ENCODE results near the gene RAPGEFL1.

The RAPGEFL1 gene

DNA sequence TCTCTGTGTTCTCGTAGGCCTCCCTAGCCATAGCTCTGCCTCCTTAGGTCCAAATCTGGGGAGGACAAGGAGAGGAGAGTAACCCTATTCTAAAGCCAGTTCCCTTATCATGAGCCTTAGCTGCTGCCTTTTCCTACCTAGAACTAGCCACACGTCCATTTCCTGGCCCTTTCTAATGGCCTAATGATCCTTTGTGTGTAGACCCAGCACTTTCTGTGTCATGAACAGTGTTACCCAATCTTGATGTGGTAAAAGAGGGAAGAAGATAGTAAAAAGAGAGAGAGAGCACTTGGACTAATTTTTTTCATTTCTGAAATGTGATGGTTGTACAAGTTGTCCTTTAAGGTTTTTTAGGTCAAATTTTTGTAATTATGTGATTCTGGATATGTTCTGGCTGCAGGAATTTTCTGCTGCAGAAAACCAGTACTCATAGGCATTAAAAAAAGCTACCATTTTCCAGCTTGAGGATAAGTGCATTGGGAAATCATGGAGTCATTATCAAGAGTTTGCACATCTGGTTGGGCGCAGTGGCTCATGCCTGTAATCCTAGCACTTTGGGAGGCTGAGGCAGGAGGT, 18.7 kb upstream of the RAPGEFL1 start:
- DNase-seq (ENCODE audit: low spot score in 2 of 2) = no peak
- no peaks in the 10 kb centered on the region for H3K9me3 Mint-ChIP-seq
- H3K36me3 Mint-ChIP-seq = peaks cover 18% of the 10 kb centered on the region
- no peak overlapping the region for H3K4me3 Mint-ChIP-seq
- no peaks in the 10 kb centered on the region for H3K27me3 Mint-ChIP-seq
- ATAC-seq (ENCODE audit: low read depth) = no peak
- H3K27ac Mint-ChIP-seq = no peak overlapping the region
- peaks cover 7% of the 10 kb centered on the region for H3K4me1 Mint-ChIP-seq

DNA sequence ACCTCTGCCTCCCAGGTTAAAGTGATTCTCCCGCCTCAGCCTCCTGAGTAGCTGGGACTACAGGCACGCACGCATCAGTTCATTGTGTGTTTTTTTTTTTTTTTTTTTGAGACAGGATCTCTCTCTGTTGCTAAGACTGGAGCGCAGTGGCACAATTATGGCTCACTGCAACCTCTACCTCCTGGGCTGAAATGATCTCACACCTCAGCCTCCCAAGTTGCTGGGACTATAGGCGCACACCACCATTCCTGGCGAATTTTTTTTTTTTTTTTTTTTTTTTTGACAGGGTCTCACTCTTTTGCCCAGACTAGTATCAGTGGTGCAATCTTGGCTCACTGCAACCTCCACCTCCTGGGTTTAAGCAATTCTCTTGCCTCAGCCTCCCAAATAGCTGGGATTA, 17.8 kb upstream of the RAPGEFL1 start:
- no peak for DNase-seq (ENCODE audit: low spot score in 2 of 2)
- no peak for ATAC-seq (ENCODE audit: low read depth)
- no peaks in the 10 kb centered on the region for H3K27me3 Mint-ChIP-seq
- H3K4me3 Mint-ChIP-seq = no peak overlapping the region
- H3K36me3 Mint-ChIP-seq = peaks cover 18% of the 10 kb centered on the region
- H3K27ac Mint-ChIP-seq = no peak overlapping the region
- H3K4me1 Mint-ChIP-seq = peaks cover 7% of the 10 kb centered on the region
- no peaks in the 10 kb centered on the region for H3K9me3 Mint-ChIP-seq

DNA sequence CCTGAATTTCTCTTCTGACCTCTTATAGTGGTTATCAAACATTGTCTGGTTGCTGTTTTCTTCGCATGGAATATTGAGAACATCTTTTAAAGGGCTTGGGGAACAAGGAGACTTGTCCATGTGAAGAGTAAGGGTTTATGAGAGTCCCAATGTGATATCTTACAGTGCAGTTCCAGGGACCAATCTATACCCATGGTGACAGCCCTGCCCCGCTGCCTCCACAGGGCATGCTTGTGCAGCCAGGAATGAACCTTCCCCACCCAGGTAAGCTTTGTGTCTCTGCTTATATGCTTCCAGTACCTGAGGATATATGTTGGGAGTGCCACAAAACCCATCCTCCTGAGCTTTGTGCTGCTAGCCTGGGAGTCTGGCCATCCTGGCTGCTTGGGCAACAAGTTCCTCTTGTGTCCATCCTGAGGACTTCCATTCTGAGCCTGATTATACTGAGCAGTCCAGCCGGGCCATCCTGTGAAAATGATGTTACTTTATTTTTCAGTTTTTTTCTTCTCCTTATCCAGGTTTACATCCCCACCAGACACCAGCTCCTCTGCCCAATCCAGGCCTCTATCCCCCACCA, 9.5 kb upstream of the RAPGEFL1 start:
- Mint-ChIP-seq H3K9me3 (no peaks in the 10 kb centered on the region), H3K4me3 (no peak overlapping the region), H3K36me3 (peaks cover 35% of the 10 kb centered on the region), H3K4me1 (peaks cover 4% of the 10 kb centered on the region), H3K27ac (peak overlapping the region; percentile 86), H3K27me3 (no peaks in the 10 kb centered on the region)
- no peak for ATAC-seq (ENCODE audit: low read depth)
- DNase-seq (ENCODE audit: low spot score in 2 of 2) = no peak

DNA sequence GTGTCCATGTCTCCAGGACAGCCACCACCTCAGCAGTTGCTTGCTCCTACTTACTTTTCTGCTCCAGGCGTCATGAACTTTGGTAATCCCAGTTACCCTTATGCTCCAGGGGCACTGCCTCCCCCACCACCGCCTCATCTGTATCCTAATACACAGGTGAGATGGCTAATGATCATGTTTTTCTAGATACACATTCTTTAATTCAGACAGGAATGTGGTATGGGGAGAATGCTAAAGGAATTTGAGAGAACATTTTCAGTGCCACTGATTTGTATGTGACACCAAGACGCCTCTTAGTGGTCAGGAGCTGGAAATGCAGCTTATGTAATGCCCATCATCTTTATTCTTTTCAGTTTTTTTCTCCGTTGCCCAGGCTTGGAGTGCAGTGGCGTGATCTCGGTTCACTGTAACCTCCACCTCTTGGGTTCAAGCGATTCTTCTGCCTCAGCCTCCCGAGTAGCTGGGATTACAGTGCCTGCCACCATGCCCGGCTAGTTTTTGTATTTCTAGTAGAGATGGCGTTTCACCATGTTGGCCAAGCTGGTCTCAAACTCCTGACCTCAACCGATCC, 8.9 kb upstream of the RAPGEFL1 start:
- Mint-ChIP-seq H3K27ac (peak overlapping the region; percentile 86), H3K36me3 (peaks cover 35% of the 10 kb centered on the region), H3K4me3 (no peak overlapping the region), H3K4me1 (peaks cover 4% of the 10 kb centered on the region), H3K9me3 (no peaks in the 10 kb centered on the region), H3K27me3 (no peaks in the 10 kb centered on the region)
- no peak for DNase-seq (ENCODE audit: low spot score in 2 of 2)
- ATAC-seq (ENCODE audit: low read depth) = peak; percentile 67

DNA sequence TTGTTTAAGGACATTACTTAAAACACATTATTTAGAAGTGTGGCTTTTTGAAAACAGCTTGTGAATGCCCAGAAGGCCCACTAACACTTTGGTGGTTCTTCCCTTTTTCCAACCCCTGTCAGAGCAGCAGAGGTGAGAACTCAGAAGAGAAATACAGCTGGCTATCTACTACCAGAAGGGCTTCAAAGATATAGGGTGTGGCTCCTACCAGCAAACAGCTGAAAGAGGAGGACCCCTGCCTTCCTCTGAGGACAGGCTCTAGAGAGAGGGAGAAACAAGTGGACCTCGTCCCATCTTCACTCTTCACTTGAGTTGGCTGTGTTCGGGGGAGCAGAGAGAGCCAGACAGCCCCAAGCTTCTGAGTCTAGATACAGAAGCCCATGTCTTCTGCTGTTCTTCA, 6.9 kb upstream of the RAPGEFL1 start:
- peaks cover 36% of the 10 kb centered on the region for H3K36me3 Mint-ChIP-seq

DNA sequence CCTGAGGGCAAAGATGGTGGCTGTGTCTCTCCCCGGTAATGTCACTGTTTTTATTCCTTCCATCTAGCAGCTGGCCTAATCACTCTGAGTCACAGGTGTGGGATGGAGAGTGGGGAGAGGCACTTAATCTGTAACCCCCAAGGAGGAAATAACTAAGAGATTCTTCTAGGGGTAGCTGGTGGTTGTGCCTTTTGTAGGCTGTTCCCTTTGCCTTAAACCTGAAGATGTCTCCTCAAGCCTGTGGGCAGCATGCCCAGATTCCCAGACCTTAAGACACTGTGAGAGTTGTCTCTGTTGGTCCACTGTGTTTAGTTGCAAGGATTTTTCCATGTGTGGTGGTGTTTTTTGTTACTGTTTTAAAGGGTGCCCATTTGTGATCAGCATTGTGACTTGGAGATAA, 5.5 kb upstream of the RAPGEFL1 start:
- Mint-ChIP-seq H3K9me3 (no peaks in the 10 kb centered on the region), H3K4me1 (peaks cover 5% of the 10 kb centered on the region), H3K27me3 (no peaks in the 10 kb centered on the region), H3K4me3 (no peak overlapping the region), H3K27ac (no peak overlapping the region), H3K36me3 (peaks cover 38% of the 10 kb centered on the region)
- DNase-seq (ENCODE audit: low spot score in 2 of 2) (no peak), ATAC-seq (ENCODE audit: low read depth) (no peak)

More for the DNA sequence above, 6.9 kb upstream of the RAPGEFL1 start:
- no peak for ATAC-seq (ENCODE audit: low read depth)
- Mint-ChIP-seq H3K27ac (no peak overlapping the region), H3K27me3 (no peaks in the 10 kb centered on the region), H3K4me1 (peaks cover 4% of the 10 kb centered on the region), H3K4me3 (no peak overlapping the region), H3K9me3 (no peaks in the 10 kb centered on the region)
- DNase-seq (ENCODE audit: low spot score in 2 of 2) = no peak

DNA sequence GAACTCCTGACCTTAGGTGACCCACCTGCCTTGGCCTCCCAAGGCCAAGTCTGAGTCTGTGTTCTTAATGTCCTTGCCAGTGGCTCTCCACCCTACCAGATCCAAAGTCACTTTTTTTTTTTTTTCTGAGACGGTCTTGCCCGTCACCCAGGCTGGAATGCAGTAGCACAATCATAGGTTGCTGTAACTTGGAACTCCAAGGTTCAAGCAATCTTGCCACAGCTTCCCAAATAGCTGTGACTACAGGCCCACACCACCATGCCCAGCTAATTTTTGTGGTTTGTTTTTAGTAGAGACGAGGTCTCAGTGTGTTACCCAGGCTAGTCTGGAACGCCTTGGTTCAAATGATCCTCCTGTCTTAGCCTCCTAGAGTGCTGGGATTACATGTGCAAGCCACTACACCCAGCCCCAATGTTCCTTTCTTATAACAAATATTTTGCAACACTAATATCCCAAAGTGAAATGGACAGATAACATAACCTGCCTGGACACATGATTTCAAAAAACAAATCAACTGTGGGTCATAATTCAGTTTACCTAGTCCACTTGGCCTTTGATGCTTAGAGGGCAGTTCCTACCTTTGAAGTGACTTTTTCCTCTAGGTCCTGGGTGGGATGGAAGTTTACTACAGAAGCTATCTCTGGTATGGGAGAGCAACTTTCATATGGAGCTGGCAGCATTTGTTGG, 4.0 kb upstream of the RAPGEFL1 start:
- DNase-seq (ENCODE audit: low spot score in 2 of 2) (no peak), ATAC-seq (ENCODE audit: low read depth) (no peak)
- Mint-ChIP-seq H3K27me3 (no peaks in the 10 kb centered on the region), H3K27ac (no peak overlapping the region), H3K9me3 (no peaks in the 10 kb centered on the region), H3K4me1 (peaks cover 11% of the 10 kb centered on the region), H3K36me3 (peaks cover 32% of the 10 kb centered on the region), H3K4me3 (no peak overlapping the region)

DNA sequence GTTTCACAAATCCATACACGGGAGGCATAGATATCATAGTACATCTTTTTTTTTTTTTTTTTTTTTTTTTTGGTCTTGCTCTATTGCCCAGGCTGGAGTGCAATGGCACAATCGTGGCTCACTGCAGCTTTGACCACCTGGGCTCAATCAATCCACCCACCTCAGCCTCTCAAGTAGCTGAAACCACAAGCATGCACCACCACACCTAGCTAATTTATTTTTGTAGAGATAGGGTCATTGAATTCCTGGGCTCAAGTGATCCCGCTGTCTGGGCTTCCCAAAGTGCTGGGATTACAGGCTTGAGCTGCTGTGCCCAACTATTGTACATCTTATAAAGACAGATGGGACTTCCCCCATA, 3.5 kb upstream of the RAPGEFL1 start:
- H3K36me3 Mint-ChIP-seq = peaks cover 27% of the 10 kb centered on the region
- ATAC-seq (ENCODE audit: low read depth) (no peak), DNase-seq (ENCODE audit: low spot score in 2 of 2) (no peak)
- no peak overlapping the region for H3K4me3 Mint-ChIP-seq
- no peaks in the 10 kb centered on the region for H3K9me3 Mint-ChIP-seq
- no peaks in the 10 kb centered on the region for H3K27me3 Mint-ChIP-seq
- H3K27ac Mint-ChIP-seq = no peak overlapping the region
- peaks cover 8% of the 10 kb centered on the region for H3K4me1 Mint-ChIP-seq

DNA sequence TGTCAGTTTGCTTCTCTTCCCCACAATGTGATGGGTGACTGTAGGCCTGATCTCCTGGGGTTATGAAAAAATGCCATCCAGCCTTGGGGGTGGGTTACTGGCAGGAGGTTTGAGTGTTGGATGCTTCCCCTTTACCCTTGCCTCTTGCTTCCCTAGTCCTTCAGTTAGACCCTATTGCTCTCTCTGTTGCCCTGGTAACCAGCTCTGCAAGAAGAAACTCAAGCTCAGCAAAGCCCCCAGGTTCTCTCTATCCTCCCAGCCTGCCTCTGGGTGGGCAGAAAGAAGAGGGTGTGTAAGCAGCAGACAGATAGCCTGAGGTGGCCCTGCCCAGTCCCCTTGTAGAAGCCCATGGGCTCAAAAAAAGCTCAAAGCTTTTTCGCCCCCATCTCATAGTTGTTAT, 2.8 kb upstream of the RAPGEFL1 start:
- peaks cover 23% of the 10 kb centered on the region for H3K36me3 Mint-ChIP-seq
- no peak overlapping the region for H3K27ac Mint-ChIP-seq
- DNase-seq (ENCODE audit: low spot score in 2 of 2) = no peak
- no peak overlapping the region for H3K4me3 Mint-ChIP-seq
- no peaks in the 10 kb centered on the region for H3K9me3 Mint-ChIP-seq
- peaks cover 7% of the 10 kb centered on the region for H3K4me1 Mint-ChIP-seq
- no peaks in the 10 kb centered on the region for H3K27me3 Mint-ChIP-seq
- no peak for ATAC-seq (ENCODE audit: low read depth)

DNA sequence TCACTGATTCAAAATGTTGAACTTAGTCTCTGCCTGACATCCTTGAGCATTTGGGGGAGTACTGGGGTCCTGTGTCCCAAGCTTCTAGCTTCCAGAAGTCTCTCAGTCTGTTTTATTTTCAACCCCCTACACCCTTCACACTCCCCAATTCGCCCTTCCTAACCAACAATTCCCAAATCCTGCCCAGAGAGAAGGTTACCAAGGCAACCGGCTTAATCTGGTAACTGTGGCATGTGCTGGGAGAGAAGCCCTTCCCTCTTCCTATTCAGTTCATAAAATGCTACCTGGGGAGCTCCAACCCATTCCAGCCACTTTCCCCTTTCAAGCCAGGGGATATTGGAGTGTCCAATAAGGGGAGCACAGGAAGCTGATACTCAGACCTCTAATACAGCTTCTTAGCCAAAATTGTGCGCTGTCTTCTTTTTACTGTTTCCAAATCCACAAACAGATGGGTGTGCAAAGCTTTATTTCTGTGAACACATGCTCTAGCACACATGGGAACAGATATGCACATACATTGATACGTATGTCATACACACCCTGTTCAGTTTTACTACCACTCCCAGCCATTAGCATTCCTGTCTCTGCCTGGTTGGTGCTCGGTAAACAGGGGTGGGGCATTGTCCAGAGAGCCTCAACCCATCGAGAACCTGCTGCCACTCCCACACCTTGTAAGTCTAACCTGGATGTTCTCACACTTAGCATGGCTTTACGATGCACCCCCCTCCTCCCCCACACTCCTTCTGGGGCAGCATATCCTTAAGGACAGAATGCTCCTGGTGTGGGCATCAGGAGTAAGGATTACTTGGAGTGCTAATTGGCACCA, 1.1 kb upstream of the RAPGEFL1 start:
- peaks cover 7% of the 10 kb centered on the region for H3K4me1 Mint-ChIP-seq
- peaks cover 17% of the 10 kb centered on the region for H3K36me3 Mint-ChIP-seq
- no peaks in the 10 kb centered on the region for H3K27me3 Mint-ChIP-seq
- DNase-seq (ENCODE audit: low spot score in 2 of 2) (no peak), ATAC-seq (ENCODE audit: low read depth) (no peak)
- no peak overlapping the region for H3K27ac Mint-ChIP-seq
- H3K9me3 Mint-ChIP-seq = no peaks in the 10 kb centered on the region
- peak overlapping the region; percentile 61 for H3K4me3 Mint-ChIP-seq

DNA sequence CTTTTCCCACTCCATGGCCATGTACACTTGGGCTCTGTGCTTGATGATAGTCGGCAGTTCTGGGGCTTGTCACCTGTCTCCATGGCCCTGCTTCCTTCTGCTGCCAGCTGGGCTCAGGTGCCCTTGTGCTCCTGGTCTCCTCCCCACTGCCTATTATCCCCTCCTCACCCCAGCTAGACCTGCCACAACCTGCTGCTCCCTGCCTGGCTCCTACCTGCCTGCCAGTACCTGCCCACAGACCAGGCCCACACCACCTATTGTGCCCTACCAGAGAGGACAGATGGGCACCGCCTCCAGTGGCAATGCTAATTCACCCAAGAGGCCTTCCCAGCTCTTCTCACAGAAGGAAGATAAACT, 538 bp upstream of the RAPGEFL1 start:
- Mint-ChIP-seq H3K36me3 (peaks cover 12% of the 10 kb centered on the region), H3K9me3 (no peaks in the 10 kb centered on the region), H3K4me3 (peak overlapping the region; percentile 61), H3K4me1 (peaks cover 7% of the 10 kb centered on the region), H3K27me3 (no peaks in the 10 kb centered on the region), H3K27ac (no peak overlapping the region)
- ATAC-seq (ENCODE audit: low read depth) (peak; percentile 1), DNase-seq (ENCODE audit: low spot score in 2 of 2) (no peak)

DNA sequence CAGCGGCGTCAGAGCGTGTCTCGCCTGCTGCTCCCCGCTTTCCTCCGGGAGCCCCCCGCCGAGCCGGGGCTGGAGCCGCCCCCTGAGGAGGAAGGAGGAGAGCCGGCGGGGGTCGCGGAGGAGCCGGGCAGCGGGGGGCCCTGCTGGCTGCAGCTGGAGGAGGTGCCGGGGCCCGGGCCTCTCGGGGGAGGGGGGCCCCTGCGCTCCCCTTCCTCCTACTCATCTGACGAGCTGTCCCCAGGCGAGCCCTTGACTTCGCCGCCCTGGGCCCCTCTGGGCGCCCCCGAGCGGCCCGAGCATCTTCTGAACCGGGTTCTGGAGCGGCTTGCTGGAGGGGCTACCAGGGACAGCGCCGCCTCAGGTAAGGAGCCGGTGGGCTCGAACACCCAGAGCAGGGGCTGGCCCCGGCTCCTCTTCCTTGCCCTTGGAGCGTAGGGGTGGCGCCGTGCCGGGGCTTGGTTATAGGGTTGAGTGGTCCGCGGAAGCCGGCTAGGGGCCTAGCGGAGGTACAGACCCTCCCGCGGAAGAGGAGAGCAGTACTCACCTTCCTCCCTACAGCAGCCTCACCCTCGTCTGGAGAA, 841 bp downstream of the RAPGEFL1 start:
- H3K4me3 Mint-ChIP-seq = peak overlapping the region; percentile 65
- H3K36me3 Mint-ChIP-seq = peaks cover 12% of the 10 kb centered on the region
- H3K27ac Mint-ChIP-seq = no peak overlapping the region
- no peaks in the 10 kb centered on the region for H3K9me3 Mint-ChIP-seq
- ATAC-seq (ENCODE audit: low read depth) (no peak), DNase-seq (ENCODE audit: low spot score in 2 of 2) (peak in 1 of 2 donors; percentile 35)
- peaks cover 7% of the 10 kb centered on the region for H3K4me1 Mint-ChIP-seq
- H3K27me3 Mint-ChIP-seq = no peaks in the 10 kb centered on the region

DNA sequence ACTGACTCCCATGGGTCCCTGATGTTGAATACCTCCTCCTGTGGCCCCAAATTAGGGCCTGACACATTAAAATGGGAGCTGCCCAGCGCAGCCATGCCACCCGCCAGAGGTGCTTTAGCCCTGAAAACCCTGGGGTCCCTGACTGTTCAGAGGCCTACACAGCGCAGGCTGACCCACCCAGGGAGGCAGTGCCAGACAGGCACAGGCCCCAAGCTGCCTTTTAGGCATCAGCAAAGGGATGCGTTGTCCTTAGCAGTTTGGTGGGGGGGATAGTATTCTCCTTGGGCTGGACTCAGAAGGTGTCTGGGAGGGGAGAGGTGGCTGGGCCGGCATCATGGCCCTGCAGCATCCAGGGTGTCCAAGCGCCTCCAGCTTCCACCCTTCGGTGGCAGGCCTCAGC, 1.4 kb downstream of the RAPGEFL1 start:
- no peak for ATAC-seq (ENCODE audit: low read depth)
- no peak for DNase-seq (ENCODE audit: low spot score in 2 of 2)
- H3K9me3 Mint-ChIP-seq = no peaks in the 10 kb centered on the region
- H3K27me3 Mint-ChIP-seq = no peaks in the 10 kb centered on the region
- H3K27ac Mint-ChIP-seq = no peak overlapping the region
- peaks cover 8% of the 10 kb centered on the region for H3K36me3 Mint-ChIP-seq
- peak overlapping the region; percentile 65 for H3K4me3 Mint-ChIP-seq
- peaks cover 7% of the 10 kb centered on the region for H3K4me1 Mint-ChIP-seq
